ENCODE results near the gene MAB21L4. TPM values are rescaled to one million over a fixed set of nuclear protein-coding genes. Genes with fewer than 3 reads are reported as not detected.

MAB21L4 gene
- total RNA-seq, 1 experiment from 2014 or later: not detected

DNA sequence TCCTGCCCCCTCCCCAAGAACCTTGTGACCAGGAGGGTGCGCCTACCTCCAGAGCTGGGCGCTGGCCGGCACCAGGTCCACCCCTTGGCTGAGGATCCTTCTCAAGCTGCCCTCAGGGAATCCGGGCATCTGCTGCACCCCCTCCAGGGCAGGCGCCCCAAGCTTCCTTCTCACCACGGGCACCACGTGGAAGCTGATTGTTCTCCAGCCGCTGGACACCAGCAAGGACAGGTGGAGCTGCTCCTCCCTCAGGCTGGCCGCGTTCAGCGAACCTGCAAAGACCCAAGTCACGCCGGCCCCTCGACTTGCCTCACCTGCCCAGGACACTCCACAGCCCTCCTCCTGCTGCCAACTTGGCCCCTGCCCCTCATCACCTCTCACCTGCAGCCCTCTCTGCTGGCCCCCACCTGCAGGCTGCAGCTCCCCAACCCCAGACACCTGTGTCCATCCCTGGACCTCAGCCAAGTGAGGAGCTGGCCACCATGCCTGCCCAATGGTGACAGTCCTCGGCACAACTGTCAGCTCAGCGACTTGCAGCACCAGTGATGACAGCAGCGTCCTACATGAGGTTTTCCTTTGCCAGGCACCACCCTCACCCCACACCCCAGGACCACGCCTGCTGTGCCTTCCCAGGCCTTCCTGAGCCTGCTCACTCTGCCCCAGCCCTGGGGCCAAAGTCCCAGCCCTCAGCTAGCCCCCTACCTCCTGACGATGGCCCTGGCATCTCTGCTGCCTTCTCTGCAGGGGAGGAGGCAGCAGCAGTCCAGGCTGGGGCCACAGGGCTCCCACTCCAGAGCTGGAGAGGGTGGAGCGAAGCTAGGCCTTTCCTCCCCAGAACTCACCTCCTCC lies 4.2 kb downstream of the MAB21L4 start:
- no peak for DNase-seq
- Histone ChIP-seq H3K27me3 (no peaks in the 10 kb centered on the region), H3K9me3 (no peaks in the 10 kb centered on the region), H3K36me3 (no peaks in the 10 kb centered on the region), H3K4me3 (no peak overlapping the region)

DNA sequence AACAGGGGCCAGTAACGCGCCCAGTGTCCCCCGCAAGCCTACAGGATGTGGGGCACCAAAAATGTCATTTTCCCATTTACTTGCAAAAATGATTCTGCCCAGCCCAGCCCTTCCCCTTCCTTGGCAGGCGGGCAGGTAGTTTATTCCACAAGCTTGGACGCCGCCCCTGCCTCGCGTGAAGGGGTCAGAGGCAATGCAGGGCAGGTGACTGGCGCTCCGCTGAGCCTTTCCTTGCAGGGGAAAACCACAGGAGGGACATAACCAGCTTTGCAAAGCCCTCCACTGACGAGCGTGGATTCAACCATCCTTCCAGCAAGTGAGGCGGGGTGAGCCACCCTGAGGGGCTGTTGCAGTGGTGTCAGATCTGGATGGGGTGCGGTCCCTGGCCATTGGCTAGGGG lies 5.3 kb downstream of the MAB21L4 start:
- H3K36me3 ChIP-seq: no peaks in the 10 kb centered on the region
- no peaks in the 10 kb centered on the region for H3K9me3 ChIP-seq
- no peak overlapping the region for H3K4me3 ChIP-seq
- no peaks in the 10 kb centered on the region for H3K27me3 ChIP-seq
- DNase-seq: no peak

DNA sequence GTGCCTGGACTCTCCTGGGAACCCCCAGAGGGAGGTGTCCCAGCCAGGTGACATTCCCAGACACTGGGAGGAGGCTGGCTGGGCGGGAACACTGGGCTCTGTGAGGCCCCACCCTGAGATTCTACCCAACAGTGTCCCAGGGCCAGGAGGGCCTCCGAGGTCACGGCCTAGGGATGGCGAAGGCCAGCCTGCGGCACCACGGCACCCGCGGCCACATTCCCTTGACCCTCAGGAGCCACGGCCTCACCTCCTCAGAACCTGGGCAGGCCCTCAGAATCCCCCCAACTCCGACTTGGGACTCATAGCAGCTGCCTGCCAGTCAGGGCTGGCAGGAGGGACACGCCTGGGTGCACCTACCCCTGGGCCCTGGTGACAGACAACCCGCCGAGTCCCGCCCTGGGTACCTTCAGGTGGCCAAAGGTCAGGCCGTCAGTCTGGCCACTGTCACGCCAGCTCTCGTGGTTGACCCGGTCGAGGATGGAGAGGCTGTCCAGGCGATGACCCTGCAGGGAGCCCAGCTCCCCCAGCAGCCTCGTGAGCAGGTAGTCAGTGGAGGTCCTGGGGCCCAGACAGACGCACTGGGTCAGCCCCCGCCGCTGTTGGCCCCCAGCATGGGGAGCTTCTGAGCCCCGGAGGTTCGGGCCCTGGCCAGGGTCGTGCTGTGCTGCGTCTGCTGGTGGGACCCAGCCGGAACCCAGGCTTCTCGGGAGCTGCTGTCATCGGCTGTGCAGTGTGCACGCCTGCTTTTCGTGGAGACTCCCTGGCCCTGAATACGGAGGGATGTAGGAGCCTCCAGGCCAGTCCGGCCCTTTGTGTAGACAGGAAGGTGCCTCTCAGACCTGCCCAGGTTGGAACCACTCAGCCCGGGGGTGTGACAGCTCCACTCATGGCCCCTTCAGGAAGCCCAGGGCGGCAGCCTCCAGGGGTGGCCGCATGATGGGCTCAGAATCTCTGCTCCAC lies 6.1 kb downstream of the MAB21L4 start:
- H3K27me3 ChIP-seq: no peaks in the 10 kb centered on the region
- no peak for DNase-seq
- H3K9me3 ChIP-seq: no peaks in the 10 kb centered on the region
- H3K36me3 ChIP-seq: no peaks in the 10 kb centered on the region
- H3K4me3 ChIP-seq: no peak overlapping the region

DNA sequence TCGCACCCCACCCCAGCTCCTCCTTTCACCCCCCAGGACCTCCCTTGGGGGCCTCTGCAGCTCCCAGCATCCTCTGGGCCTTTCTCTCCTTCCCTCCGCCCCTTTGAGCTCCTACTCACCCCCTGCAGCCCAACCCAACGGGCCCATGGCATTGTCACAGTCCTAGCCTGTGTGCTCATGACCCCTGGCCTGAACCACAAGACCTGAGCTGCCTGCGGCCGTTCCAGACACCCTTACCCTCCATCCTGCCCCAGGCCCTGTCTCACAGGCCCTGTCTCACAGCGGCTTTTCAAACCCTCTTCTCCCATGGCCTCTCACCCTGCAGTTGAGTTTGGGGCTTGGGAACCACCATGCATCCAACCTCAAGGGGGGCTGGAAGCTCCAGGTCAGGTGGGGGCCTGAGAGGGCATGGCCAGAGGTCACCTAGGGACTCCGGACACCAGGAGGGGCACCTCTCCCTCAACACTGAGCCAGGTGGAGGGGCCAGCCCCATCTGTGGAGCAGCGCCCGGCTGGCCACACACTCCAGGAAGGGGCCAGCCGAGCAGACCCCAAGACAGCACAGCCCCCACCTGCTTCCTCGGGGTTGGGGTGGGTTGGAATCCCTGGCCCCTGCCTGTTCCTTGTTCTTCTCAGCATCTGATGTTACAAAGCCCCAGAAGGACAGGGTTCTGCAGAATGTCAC lies 6.9 kb downstream of the MAB21L4 start:
- Histone ChIP-seq H3K4me3 (no peak overlapping the region), H3K9me3 (no peaks in the 10 kb centered on the region), H3K27me3 (no peaks in the 10 kb centered on the region), H3K36me3 (no peaks in the 10 kb centered on the region)
- DNase-seq: no peak

DNA sequence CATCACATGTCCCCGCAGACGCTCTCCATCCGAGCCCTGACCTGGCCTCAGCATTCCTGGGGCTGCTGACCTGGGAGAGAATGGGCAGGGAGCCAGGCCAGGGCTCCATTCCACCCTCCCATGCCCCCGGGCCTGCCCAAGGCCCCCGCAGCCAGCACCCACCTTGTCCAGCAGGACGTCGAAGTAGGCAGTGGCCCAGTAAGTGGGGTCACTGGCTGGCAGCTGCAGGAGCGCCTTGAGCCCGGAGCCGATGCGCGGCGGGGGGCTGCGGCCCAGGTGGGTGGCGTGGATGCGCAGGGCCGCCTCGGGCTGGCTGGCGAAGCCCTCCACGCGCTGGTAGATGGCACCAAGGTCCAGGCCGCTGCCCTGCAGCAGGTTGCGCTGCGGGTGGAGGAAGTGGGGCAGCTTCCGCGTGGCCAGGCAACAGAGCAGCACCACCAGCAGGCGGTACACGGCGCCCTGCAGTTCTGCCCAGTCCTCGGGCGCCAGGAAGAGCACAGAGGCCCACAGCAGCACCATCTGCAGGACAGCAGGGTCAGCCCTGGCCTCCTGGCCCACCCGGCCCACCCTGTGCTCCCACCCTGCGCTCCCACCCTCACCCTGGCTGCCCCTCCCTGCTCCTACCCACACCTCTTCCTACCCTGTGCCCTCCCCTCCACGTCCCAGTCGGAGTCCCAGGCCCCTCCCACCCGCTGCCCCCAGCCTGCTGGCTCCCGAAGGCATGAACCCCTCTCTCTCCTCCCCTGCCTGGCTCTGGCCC lies 7.6 kb downstream of the MAB21L4 start:
- no peaks in the 10 kb centered on the region for H3K36me3 ChIP-seq
- no peaks in the 10 kb centered on the region for H3K27me3 ChIP-seq
- no peak overlapping the region for H3K4me3 ChIP-seq
- no peaks in the 10 kb centered on the region for H3K9me3 ChIP-seq
- DNase-seq: no peak

DNA sequence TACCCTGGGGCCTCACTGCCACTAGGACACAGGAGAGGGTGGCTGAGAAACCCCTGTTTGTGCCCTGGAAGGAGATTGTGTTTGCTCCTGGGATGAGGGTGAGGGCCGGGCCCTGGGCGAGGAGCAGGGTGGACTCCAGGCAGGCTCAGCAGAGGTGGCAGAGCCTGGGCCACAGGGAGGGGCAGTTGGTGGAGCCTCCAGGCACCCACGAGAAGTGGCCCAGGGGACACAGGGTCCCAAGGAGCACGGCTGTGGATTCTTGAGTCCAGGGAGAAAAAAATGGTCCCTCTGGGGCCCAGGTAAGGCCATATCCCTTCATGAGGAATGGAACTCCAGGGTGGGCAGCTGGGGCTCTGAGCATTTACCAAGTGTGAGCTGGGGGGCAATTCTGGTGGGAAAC lies 8.3 kb downstream of the MAB21L4 start:
- H3K27me3 ChIP-seq: no peaks in the 10 kb centered on the region; the same call in 1 of the 2 replicates
- no peak overlapping the region for H3K4me3 ChIP-seq
- DNase-seq: no peak
- no peaks in the 10 kb centered on the region for H3K36me3 ChIP-seq
- no peaks in the 10 kb centered on the region for H3K9me3 ChIP-seq

DNA sequence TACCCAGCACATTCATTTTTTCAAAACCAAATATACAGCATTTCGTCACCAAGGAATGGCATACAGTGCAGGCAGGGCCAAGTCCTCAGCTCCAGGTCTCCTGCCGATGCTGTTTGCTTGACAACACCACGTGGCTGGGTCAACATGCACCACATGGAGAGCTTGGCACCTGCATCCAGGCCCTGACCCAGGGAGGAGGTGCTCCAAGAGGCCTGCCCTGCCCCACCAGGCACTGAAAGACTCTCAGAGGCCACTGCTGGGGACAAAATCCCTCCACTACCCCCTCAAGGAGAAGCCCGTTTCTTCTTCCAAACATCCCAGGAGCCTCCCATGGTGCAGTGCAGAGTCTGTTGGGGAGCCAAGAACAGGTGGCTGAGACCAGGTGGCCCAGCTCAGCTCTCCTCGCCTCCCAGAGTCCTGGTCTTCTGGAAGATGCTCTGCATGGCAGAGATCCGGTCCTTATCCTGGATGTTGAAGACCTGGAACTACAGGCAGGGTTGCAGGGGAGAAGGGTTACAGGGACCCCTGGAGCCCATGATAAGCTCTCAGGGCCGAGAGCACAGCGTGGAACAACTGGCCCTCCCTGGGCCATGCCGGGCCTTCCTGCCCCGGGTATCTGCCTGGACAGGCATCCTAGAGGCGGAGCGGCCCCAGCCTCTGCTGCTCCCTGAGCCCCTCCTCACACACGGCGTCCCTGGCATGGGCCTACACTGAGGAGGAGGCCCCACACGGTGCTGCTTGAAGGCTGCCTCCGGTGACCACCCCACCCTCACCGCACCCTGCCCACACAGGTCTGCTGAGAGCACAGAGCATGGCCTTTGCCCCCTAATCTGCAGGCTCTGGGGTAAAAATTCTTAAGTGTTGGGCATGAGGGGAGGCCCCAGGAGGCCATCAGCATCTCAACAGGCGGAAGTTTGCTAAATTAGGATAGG lies 9.0 kb downstream of the MAB21L4 start:
- H3K9me3 ChIP-seq: no peaks in the 10 kb centered on the region
- H3K36me3 ChIP-seq: no peaks in the 10 kb centered on the region
- DNase-seq: no peak
- H3K27me3 ChIP-seq: no peaks in the 10 kb centered on the region; the same call in 1 of the 2 replicates
- no peak overlapping the region for H3K4me3 ChIP-seq

DNA sequence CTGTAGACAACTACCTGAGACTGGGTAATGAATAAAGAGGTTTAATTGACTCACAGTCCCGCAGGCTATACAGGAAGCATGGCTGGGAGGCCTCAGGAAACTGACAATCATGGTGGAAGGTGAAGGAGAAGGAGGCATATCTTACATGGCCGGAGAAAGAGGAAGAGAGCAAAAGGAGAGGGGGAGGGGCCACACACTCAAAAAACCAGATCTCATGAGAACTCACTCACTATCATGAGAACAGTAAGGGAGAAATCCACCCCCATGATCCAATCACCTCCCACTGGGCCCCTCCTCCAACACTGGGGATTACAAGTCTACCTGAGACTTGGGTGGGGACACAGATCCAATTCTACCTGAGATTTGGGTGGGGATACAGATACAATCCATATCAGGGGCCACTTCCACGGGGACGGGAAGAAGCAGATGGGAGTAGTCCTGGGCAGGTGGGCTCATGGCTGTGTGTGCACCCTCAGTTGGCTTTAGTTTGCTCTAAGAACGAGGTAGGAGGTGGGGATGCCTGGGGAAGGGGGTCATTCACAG lies 9.9 kb downstream of the MAB21L4 start:
- no peaks in the 10 kb centered on the region for H3K36me3 ChIP-seq
- no peak overlapping the region for H3K4me3 ChIP-seq
- no peak for DNase-seq
- no peaks in the 10 kb centered on the region; the same call in 1 of the 2 replicates for H3K27me3 ChIP-seq
- H3K9me3 ChIP-seq: no peaks in the 10 kb centered on the region

DNA sequence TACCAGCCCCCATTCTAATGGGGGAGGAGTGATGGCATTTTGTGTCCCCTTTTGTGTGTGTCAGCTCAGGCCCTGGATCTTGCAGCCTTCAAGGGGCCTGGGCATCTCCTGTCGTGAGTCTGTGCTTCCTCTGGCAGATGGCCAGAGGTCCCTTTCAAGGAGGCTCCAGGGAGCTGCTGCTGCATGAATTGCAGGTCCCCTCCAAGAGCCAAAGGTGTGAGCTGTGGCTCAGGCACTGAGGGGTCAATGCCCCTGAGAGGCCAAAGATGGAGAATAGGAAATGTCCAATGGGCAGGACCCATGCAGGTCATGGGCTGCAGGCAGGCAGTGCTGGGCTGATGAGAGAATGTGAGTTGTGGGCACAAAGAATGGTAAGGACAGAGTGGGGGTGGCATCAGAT lies 10.4 kb downstream of the MAB21L4 start:
- no peaks in the 10 kb centered on the region; the same call in 1 of the 2 replicates for H3K27me3 ChIP-seq
- no peak overlapping the region for H3K4me3 ChIP-seq
- H3K9me3 ChIP-seq: no peaks in the 10 kb centered on the region
- H3K36me3 ChIP-seq: no peaks in the 10 kb centered on the region
- no peak for DNase-seq

DNA sequence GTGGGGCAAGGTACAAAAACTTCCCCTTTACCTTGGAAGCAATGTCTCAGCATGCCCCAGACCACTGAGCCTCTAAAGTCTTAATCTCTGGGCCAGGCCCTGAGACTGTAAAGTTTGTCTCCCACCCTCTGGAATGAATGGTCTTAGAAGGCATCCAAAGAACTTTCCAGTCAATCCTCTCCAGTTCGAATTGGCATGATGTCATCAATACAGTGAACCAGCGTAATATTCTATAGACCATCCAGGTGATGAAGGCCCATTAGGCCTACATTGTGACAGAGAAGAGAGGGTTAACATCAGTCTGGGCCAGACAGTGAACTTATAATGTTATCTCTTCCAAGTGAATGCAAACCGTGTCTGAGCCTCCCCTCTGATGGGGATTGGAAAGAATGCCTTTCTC lies 11.2 kb downstream of the MAB21L4 start:
- no peaks in the 10 kb centered on the region for H3K36me3 ChIP-seq
- DNase-seq: no peak
- no peaks in the 10 kb centered on the region; the same call in 1 of the 2 replicates for H3K27me3 ChIP-seq
- no peaks in the 10 kb centered on the region for H3K9me3 ChIP-seq
- H3K4me3 ChIP-seq: no peak overlapping the region

DNA sequence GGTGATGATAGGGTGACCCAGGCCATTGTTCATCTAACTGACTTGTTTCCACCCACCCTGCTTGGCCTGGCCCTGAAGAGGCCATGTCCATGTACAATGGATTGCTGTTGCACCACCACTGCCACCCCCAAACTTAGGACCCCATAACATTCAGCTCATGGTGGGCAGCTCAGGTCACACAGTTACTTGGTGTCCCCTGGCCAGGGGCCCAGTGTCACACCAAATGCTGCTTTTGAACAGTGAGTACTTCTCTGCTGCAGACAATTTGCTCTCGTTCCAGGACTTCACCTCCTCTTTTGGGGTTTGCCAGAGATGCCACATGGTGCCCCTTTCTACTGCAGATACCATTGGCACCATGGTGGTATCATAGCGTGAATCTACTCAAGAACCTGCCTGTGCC lies 11.7 kb downstream of the MAB21L4 start:
- H3K27me3 ChIP-seq: no peaks in the 10 kb centered on the region; the same call in 1 of the 2 replicates
- DNase-seq: no peak

DNA sequence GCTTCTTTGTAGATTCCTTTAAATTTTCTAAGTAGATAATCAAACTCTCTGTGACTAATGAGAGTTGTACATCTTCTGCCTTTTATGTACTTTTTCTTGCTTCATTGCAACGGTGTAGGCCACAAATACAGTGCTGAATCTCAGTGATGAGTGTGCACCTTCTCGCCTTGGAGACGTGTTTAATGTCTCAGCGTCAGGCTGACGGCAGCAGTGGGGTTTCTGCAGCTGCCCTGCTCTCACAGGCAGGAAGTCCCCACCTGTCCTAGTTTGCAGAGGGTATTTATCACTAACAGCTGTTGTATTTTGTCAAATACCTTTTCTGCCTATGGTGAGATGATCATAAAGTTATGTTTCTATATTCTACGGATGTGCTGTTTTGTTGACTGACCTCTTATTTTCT lies 14.0 kb downstream of the MAB21L4 start:
- Histone ChIP-seq H3K9me3 (no peaks in the 10 kb centered on the region), H3K4me3 (no peak overlapping the region), H3K27me3 (no peaks in the 10 kb centered on the region; the same call in 1 of the 2 replicates), H3K36me3 (no peaks in the 10 kb centered on the region)
- DNase-seq: no peak

More for the DNA sequence above, 11.7 kb downstream of the MAB21L4 start:
- Histone ChIP-seq H3K36me3 (no peaks in the 10 kb centered on the region), H3K9me3 (no peaks in the 10 kb centered on the region), H3K4me3 (no peak overlapping the region)

DNA sequence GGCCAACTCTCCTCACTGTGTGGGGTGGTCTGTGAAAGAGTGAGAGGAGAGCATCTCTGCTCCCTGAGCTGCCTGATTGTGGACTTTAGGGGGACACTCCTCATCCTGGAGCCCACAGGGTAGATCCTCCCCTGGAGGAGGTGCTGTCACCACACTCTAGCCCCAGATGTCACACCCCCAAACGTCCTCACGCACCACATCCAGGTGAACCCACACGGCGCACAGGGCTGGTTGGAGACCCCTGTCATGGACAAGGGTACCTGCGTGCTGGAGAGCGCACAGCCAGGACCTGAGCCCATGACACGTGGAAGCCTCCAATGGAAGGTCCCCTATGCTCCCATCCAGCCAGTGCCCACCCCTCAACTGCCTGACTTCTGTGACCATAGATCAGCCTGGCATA lies 16.9 kb downstream of the MAB21L4 start:
- Histone ChIP-seq H3K27me3 (no peaks in the 10 kb centered on the region; the same call in 1 of the 2 replicates), H3K4me3 (no peak overlapping the region), H3K9me3 (no peaks in the 10 kb centered on the region), H3K36me3 (no peaks in the 10 kb centered on the region)
- no peak for DNase-seq

DNA sequence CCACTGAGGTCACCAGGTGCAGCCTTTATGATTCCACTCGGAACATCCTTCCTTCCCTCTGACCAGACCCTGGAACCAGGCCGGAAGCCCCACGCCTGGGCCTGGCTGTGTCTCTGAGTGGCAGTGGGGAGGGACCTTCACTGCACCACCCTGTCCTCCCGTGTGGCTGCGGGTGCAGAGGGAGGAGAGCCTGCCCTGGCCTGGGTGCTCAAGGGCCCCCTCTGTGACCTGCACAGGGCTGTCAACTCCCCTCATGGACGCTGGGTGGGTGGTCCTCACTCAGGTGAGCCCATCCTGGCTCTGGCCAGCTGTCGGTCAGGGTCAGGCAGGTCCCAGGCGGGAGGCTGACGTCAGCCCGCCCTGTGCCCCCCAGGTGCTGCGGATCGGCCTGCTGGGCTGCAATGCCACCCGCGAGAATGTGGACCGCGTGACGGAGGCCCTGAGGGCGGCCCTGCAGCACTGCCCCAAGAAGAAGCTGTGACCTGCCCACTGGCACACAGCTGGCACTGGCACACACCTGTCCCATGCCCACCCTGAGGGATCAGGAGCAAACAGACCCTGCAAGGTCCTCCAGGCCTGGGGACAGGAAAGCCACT lies 17.5 kb downstream of the MAB21L4 start:
- no peaks in the 10 kb centered on the region; the same call in 1 of the 2 replicates for H3K27me3 ChIP-seq
- H3K9me3 ChIP-seq: no peaks in the 10 kb centered on the region
- H3K36me3 ChIP-seq: no peaks in the 10 kb centered on the region
- H3K4me3 ChIP-seq: no peak overlapping the region
- no peak for DNase-seq

Measured in MG63 (cell line).